NCI-H748 (cell line): Measurements from ENCODE around the gene GOLIM4.
"Not testable (repeated sequence)": the region's sequence is repeated elsewhere in the genome, so short reads cannot be mapped to it uniquely, and the experiment has no call there.

ENCODE experiments used
- DNase-seq: peaks from one replicate; lab custom pipeline; 2025; ENCODE audit not compliant: unreplicated experiment; lab: John Stamatoyannopoulos, UW

The GOLIM4 gene

GRCh38 chr3:168049367-168049974 lies 46.3 kb downstream of the GOLIM4 start:
- DNase-seq, result no peak

- no peak for DNase-seq
These were observed 47.1 kb downstream of the GOLIM4 start for GRCh38 chr3:168048414-168049330.

DNA sequence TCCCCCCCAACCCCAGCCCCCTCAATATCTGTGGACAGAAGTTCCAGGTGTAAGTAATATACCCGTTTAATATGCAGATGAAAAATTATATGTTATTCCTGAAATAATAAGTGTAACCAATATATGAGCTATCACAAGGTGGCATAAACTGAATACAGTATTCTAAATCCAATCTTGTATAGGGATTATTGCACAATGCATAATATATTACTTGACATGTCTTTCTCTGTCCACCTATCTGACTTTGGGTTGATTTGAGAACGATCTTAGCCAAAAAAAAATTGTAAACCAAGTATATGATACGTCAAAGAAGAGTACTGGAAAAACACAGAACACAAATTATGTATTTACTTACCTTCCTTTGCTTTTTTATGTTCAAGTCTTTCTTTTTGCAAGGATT lies 47.8 kb downstream of the GOLIM4 start:
- DNase-seq, result no peak

DNA sequence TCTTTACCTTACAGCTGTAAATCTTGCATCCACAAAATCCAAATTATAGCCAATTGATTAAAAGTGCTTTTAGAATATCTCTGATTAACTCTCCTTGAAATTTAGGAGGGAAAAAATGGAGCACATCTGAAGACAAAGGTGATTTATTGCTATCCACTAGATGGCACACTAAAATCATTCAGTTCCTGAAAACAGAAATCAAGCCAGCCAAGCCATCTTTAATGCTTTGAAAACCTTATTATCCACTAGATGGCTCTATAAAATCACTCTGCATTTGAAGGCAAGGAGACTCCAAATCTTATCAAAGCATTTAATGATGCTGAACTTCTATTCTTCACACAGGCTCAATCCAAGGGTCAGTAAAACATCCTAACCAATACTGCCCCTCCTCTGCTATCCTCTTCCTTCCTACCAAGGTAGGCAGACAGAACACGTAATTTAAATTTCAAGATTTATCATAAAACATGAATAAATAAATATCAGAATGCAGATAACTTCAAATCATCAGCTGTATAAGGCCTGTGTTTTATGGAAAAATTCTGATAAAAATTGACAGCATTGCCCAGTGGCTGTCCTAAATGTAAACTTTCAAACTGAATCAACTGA lies 48.4 kb downstream of the GOLIM4 start:
- DNase-seq, result peak; percentile 70

DNA sequence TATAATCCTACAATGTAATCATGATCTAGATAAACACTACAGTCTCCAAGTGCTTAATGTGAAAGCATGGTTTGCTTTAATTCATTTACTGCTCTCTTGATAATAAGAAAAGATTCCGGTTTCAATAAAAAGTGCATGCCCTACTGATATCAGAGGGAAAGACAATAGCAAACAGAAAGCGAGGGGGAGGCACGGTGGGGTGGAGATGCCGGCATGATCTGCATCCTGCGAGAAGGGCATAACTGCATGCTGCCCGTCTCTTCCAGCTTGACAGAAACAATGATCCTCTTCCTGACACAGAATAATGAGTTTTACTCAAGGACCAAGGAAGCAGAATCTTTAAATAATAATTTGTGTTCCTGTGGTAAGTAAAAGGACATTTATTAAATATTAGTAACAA lies 51.7 kb downstream of the GOLIM4 start:
- DNase-seq, result no peak

DNA sequence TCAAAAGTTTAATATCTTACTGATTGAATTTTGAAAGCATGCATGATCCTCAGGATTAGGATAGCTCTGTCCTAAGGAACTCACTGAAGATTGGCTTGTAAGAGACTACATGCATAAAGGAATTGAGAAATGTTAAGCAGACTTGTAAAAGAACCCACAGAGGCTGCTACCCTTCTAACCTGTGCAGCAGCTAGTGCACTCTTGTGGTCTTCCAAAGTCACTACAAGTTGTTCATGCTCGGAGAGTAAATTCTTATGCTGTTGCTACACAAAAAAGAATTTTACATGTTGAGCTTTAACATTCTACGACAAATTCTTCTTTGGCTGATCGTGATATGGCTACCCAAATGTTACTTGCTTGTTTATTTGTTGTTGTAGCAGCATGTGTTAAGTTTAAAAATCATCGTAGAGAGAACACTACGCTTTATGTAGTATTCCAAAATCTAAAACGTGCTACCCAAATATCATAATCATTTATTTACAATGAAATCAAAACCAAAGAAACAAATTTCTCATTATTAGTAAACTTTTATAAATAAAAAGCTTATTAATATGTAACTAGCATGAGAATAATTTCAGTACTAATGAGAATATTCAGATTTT lies 55.0 kb downstream of the GOLIM4 start:
- DNase-seq, result peak; percentile 49

- no peak for DNase-seq
These were observed 58.7 kb downstream of the GOLIM4 start for GRCh38 chr3:168037020-168037419.

GRCh38 chr3:168036619-168037018 lies 59.1 kb downstream of the GOLIM4 start:
- no peak for DNase-seq

DNA sequence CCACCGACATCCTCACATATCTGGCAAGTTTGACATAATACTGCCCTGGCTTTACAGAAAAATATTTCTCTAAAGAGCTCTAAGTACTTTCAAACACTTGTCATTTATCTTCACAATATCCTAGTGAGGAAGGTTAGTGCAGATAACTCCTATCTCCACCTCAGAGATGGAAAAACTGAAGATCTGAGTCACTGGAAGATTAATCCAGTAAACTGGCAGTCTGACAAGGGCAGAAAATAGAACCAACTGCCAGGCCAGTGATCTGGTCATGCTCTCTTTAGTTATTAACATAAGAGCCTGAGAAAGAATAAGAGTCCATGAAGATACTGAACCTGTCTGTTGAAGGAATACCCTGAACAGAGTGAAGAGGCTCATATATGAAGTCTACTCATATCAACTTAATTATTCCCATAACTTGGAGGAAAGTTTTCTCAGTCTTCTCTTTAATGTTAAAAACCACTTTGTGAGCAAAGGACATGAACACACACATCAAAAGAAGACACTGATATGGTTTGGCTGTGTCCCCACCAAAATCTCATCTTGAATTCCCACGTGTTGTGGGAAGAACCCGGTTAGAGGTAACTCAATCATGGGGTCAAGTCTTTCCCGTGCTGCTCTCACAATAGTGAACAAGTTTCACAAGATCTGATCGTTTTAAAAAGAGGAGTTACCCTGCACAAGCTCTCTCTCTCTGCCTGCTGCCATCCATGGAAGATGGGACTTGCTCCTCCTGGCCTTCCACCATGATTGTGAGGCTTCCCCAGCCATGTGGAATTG lies 61.4 kb downstream of the GOLIM4 start:
- DNase-seq, result no peak

DNA sequence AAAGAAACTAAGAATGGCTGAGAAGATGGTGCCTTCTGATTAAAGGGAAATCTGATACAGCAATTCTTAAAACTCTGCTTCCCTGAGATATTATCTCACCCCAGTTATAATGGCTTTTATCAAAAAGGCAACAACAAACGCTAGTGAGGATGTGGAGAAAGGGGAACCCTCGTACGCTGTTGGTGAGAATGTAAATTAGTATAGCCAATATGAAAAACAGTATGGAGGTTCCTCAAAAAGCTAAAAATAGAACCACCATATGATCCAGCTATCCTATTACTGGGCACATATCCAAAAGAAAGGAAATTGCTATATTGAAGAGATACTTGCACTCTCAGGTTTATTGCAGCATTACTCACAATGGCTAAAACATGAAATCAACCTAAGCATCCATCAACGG lies 65.1 kb downstream of the GOLIM4 start:
- DNase-seq, result no peak

- DNase-seq, result no peak
These were observed 66.0 kb downstream of the GOLIM4 start for GRCh38 chr3:168029705-168030104.

DNA sequence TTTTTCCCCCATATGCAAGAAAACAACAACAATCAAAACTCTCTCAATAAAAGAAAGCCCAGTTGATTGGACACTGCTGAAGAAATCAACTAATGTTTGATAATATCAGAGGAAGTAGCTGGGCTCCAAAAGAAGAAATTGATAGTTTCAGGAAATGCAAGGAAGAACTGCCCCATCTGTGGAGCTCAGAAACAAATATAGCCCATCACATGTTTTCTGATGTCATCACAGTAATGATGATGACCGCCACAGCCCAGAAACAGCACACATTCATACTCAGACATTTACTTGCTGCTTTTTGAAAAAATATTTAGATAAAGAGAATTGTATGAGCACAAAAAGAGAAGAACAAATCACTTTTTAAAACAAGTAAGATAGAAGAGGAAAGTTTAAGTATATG lies 67.6 kb downstream of the GOLIM4 start:
- no peak for DNase-seq

GRCh38 chr3:168026764-168027163 lies 69.0 kb downstream of the GOLIM4 start:
- no peak for DNase-seq

GRCh38 chr3:168025076-168025475 lies 70.6 kb downstream of the GOLIM4 start:
- DNase-seq, result no peak

GRCh38 chr3:168024537-168024941 lies 71.2 kb downstream of the GOLIM4 start:
- peak; percentile 84 for DNase-seq

DNA sequence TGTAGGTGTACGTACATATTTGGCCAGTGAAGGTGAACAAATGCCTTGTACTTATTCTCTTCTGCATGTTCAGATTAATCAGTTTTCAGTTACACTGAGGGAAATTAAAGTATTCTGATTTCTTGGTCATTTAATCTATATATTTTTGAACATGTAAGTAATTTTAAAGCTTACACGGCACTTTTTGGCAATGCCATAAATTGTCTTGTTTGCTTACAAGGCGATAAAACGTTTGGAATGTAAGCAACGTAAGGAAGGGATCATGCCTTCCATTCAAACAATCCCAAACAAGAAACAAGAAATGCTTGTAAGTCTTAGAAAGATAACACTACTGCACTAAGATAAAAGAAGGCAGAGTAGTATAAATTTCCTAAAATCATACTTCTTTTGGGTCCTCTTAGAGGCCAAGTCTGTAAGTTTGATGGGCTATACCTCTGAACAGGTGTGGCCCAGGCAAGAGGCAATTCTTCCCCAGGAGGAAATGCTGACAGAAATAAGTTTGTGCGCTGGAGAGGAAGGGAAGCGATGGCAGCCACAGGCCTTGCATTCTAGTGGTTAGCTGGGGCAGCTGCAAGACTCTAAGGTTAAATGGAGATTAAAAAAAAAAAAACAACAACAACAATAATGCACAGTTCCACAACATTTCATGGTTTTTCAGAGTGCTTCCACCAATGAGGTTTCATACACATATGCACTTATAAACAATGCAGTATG lies 73.8 kb downstream of the GOLIM4 start:
- DNase-seq, result no peak

- not testable (repeated sequence) for DNase-seq
These were observed 84.4 kb downstream of the GOLIM4 start for GRCh38 chr3:168011280-168011679.

- no peak for DNase-seq
These were observed 89.1 kb downstream of the GOLIM4 start for GRCh38 chr3:168006584-168006983.

DNA sequence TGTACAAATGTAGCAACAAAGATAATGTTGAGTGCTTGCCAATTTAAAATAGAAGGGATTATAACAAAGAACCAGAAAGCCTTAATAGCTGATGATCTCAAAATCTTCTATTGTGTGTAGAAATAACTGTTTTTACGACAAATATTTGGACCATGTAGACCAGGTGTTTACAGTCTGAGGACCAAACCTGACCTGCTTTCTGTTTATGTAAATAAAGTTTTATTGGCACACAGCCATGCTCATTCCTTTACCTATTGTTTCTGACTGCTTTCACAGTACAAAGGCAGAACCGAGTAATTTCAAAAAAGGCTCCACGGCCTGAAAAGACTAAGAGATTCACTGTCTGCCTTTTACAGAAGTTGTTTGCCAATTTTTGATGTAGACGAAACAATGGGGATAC lies 91.8 kb downstream of the GOLIM4 start:
- peak; percentile 9 for DNase-seq

GRCh38 chr3:168002786-168003368 lies 92.8 kb downstream of the GOLIM4 start:
- peak; percentile 25 for DNase-seq
